Measurements from ENCODE around the gene TMPRSS15. TPM values are rescaled to one million over a fixed set of nuclear protein-coding genes. Genes with fewer than 3 reads are reported as not detected.

The TMPRSS15 gene
- total RNA-seq, 1 donor from 2014 or later, result not detected

- Mint-ChIP-seq H3K9me3 (ENCODE audit: unreplicated experiment) (no peaks in the 10 kb centered on the region), H3K4me3 (ENCODE audit: unreplicated experiment) (no peak overlapping the region), H3K27ac (ENCODE audit: unreplicated experiment) (no peak overlapping the region), H3K27me3 (ENCODE audit: unreplicated experiment) (no peaks in the 10 kb centered on the region), H3K4me1 (ENCODE audit: unreplicated experiment) (no peaks in the 10 kb centered on the region), H3K36me3 (ENCODE audit: low read depth, unreplicated experiment) (no peaks in the 10 kb centered on the region)
- DNase-seq (ENCODE audit: low spot score), result no peak
- TF ChIP-seq, protein P1, sequence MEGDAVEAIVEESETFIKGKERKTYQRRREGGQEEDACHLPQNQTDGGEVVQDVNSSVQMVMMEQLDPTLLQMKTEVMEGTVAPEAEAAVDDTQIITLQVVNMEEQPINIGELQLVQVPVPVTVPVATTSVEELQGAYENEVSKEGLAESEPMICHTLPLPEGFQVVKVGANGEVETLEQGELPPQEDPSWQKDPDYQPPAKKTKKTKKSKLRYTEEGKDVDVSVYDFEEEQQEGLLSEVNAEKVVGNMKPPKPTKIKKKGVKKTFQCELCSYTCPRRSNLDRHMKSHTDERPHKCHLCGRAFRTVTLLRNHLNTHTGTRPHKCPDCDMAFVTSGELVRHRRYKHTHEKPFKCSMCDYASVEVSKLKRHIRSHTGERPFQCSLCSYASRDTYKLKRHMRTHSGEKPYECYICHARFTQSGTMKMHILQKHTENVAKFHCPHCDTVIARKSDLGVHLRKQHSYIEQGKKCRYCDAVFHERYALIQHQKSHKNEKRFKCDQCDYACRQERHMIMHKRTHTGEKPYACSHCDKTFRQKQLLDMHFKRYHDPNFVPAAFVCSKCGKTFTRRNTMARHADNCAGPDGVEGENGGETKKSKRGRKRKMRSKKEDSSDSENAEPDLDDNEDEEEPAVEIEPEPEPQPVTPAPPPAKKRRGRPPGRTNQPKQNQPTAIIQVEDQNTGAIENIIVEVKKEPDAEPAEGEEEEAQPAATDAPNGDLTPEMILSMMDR (IDR thresholded peaks at IDR 0.05; ENCODE audit: unreplicated experiment), result no peak
Observed at GRCh38 chr21:18253799-18254198, 149.8 kb downstream of the TMPRSS15 start.

- H3K36me3 Mint-ChIP-seq (ENCODE audit: low read depth, unreplicated experiment), result no peaks in the 10 kb centered on the region
- no peak for DNase-seq (ENCODE audit: low spot score)
- H3K9me3 Mint-ChIP-seq (ENCODE audit: unreplicated experiment), result no peaks in the 10 kb centered on the region
Observed at GRCh38 chr21:18253221-18253620, 150.4 kb downstream of the TMPRSS15 start.

DNA sequence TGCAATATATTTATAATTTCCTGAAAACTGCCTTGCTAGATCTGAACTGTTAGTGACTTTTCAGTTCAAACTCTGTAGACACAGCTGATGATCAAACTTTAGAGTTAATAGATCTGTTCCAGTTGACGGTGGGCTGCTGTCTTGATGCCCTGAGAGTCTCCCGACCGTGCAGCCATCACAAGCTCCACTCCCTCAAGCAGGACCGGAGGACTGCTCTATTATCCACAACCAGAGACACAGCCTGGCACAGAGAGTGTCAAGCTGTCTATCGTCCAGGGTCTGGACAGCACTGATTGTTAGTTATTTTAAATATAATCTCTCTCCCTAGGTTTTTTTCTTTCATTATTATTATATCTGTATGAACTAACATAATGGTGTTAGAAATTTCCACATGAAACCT lies 150.9 kb downstream of the TMPRSS15 start:
- Mint-ChIP-seq H3K4me1 (ENCODE audit: unreplicated experiment) (no peaks in the 10 kb centered on the region), H3K9me3 (ENCODE audit: unreplicated experiment) (no peaks in the 10 kb centered on the region), H3K36me3 (ENCODE audit: low read depth, unreplicated experiment) (no peaks in the 10 kb centered on the region), H3K4me3 (ENCODE audit: unreplicated experiment) (no peak overlapping the region), H3K27ac (ENCODE audit: unreplicated experiment) (no peak overlapping the region), H3K27me3 (ENCODE audit: unreplicated experiment) (no peaks in the 10 kb centered on the region)
- no peak for DNase-seq (ENCODE audit: low spot score)
- TF ChIP-seq, protein P1 (IDR thresholded peaks at IDR 0.05; ENCODE audit: unreplicated experiment), result no peak

More at GRCh38 chr21:18253221-18253620, 150.4 kb downstream of the TMPRSS15 start:
- Mint-ChIP-seq H3K27me3 (ENCODE audit: unreplicated experiment) (no peaks in the 10 kb centered on the region), H3K4me3 (ENCODE audit: unreplicated experiment) (no peak overlapping the region), H3K27ac (ENCODE audit: unreplicated experiment) (no peak overlapping the region), H3K4me1 (ENCODE audit: unreplicated experiment) (no peaks in the 10 kb centered on the region)
- TF ChIP-seq, protein P1 (IDR thresholded peaks at IDR 0.05; ENCODE audit: unreplicated experiment), result no peak

- DNase-seq (ENCODE audit: low spot score), result no peak
- Mint-ChIP-seq H3K4me1 (ENCODE audit: unreplicated experiment) (no peaks in the 10 kb centered on the region), H3K27me3 (ENCODE audit: unreplicated experiment) (no peaks in the 10 kb centered on the region), H3K9me3 (ENCODE audit: unreplicated experiment) (no peaks in the 10 kb centered on the region), H3K36me3 (ENCODE audit: low read depth, unreplicated experiment) (no peaks in the 10 kb centered on the region), H3K27ac (ENCODE audit: unreplicated experiment) (no peak overlapping the region), H3K4me3 (ENCODE audit: unreplicated experiment) (no peak overlapping the region)
- TF ChIP-seq, protein P1 (IDR thresholded peaks at IDR 0.05; ENCODE audit: unreplicated experiment), result no peak
Observed at GRCh38 chr21:18252256-18252655, 151.3 kb downstream of the TMPRSS15 start.

DNA sequence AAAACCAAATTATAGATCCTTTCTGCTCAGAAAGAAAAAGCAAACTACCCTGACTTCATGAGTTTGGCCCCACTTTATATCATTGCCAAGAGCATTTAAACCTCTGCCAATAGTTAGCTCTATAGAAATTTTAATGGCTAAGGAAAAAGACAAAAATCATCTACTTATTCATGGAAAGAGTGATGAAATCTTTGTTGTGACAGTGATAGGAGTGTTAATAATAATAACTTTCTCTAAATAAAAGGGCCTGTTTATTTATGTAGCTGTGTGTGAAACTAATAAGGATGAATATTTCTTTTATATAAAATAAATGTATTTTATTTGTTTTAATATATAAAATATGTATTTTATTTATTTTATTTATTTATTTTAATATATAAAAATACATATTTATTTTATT lies 152.5 kb downstream of the TMPRSS15 start:
- H3K4me3 Mint-ChIP-seq (ENCODE audit: unreplicated experiment), result no peak overlapping the region
- no peaks in the 10 kb centered on the region for H3K36me3 Mint-ChIP-seq (ENCODE audit: low read depth, unreplicated experiment)
- TF ChIP-seq, protein P1 (IDR thresholded peaks at IDR 0.05; ENCODE audit: unreplicated experiment), result no peak
- H3K9me3 Mint-ChIP-seq (ENCODE audit: unreplicated experiment), result no peaks in the 10 kb centered on the region
- no peaks in the 10 kb centered on the region for H3K27me3 Mint-ChIP-seq (ENCODE audit: unreplicated experiment)
- H3K27ac Mint-ChIP-seq (ENCODE audit: unreplicated experiment), result no peak overlapping the region
- H3K4me1 Mint-ChIP-seq (ENCODE audit: unreplicated experiment), result no peaks in the 10 kb centered on the region
- no peak for DNase-seq (ENCODE audit: low spot score)

Data from endothelial cell (in vitro differentiated cells).